Thymus (tissue), 11 donors: Measurements from ENCODE around the gene MYH9. TPM values are rescaled to one million over a fixed set of nuclear protein-coding genes. Genes with fewer than 3 reads are reported as not detected.

Experiments
- DNase-seq, 9 donors: peaks; one replicate each; pipeline ENCODE4 v3.0.0-alpha.2; 2013; ENCODE audit warnings: low spot score in 9 of 9, low read depth in 6 of 9, missing footprints in 1 of 9
- H3K27ac ChIP-seq, 2 donors: one replicate each; pipeline ENCODE4 v1.5.1; 2013; ENCODE audit warnings: control low read depth in 1 of 2, low read depth in 1 of 2, low read length in 1 of 2, mild to moderate bottlenecking in 1 of 2, moderate library complexity in 1 of 2
- H3K27me3 ChIP-seq, 2 donors: one replicate each; pipeline ENCODE4 v1.5.1; 2013; ENCODE audit warnings: low read length in 1 of 2; ENCODE audit not compliant: control insufficient read depth in 2 of 2, insufficient read depth in 1 of 2
- H3K36me3 ChIP-seq, 2 donors: one replicate each; pipeline ENCODE4 v1.5.1; 2013; ENCODE audit warnings: low read length in 1 of 2, mild to moderate bottlenecking in 1 of 2, moderate library complexity in 1 of 2; ENCODE audit not compliant: control insufficient read depth in 2 of 2, insufficient read depth in 2 of 2
- H3K4me1 ChIP-seq, 2 donors: one replicate each; pipeline ENCODE4 v1.5.1; 2013; ENCODE audit warnings: low read length in 2 of 2; ENCODE audit not compliant: control insufficient read depth in 2 of 2, insufficient read depth in 2 of 2
- H3K4me3 ChIP-seq, 2 donors: one replicate each; pipeline ENCODE4 v1.5.1; 2013; ENCODE audit warnings: low read length in 2 of 2, control low read depth in 1 of 2, mild to moderate bottlenecking in 1 of 2
- H3K9me3 ChIP-seq, 2 donors: one replicate each; pipeline ENCODE4 v1.5.1; 2013; ENCODE audit warnings: low read length in 1 of 2, mild to moderate bottlenecking in 1 of 2; ENCODE audit not compliant: control insufficient read depth in 2 of 2, insufficient read depth in 1 of 2
- WGBS: extraction: QIAGEN DNeasy Blood & Tissue Kit; methylation state at CpG from one replicate; pipeline ENCODE4 v1.1.7; 2013; 5-methylcytosine and 5-hydroxymethylcytosine counted together
- polyA plus RNA-seq: library from polyadenylated mRNA; stranded (reverse); fragments of 200-250 nt; gene quantifications from one replicate; pipeline ENCODE4 v1.2.3, GENCODE V29; 2013
- total RNA-seq: library from RNA; stranded (reverse); fragments of 120-200 nt; gene quantifications from one replicate; pipeline ENCODE4 v1.2.4, GENCODE V29; 2013
- donor health status: healthy.

The MYH9 gene
- total and polyA plus RNA-seq, 2 donors: 123 to 155 TPM

DNA sequence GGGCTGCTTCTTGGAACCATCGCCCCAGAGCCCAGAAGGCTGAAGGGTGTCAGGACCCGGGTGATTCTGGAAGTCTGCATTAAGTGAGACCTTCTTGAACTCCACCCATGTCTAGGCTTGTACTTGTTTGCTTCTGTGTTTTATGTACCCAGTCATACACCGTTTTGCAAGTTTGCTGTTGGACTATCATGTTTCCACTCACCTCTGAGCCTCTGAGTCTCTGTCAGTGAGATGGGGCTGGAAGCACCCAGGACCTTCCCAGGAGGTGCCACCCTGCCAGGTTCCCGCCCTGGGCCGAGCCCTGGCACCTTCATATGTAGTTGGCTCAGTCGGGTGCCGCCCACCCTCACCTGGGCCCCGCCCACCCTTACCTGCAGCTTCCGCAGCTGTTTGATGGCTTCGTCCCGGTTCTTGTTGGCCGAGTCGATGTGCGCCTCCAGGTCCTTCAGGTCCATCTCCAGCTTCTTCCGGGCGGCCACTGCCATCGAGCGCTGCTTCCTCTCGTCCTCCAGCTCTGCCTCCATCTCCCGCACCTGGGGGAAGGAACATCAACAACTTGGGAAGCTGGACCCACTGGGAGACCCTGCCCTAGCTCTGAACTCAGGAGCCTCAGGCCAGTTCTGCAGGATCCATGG is 99.8 kb downstream of the MYH9 start:
- Histone ChIP-seq H3K4me1 (no peaks in the 10 kb centered on the region), H3K4me3 (no peak overlapping the region), H3K27ac (no peak overlapping the region), H3K36me3 (peaks cover 81 to 84% of the 10 kb centered on the region in 2 donors), H3K9me3 (peaks cover 0 to 9% of the 10 kb centered on the region in 2 donors), H3K27me3 (no peaks in the 10 kb centered on the region)
- no peak for DNase-seq
- WGBS: 96% methylated on average over 20 of the region's 20 CpGs

DNA sequence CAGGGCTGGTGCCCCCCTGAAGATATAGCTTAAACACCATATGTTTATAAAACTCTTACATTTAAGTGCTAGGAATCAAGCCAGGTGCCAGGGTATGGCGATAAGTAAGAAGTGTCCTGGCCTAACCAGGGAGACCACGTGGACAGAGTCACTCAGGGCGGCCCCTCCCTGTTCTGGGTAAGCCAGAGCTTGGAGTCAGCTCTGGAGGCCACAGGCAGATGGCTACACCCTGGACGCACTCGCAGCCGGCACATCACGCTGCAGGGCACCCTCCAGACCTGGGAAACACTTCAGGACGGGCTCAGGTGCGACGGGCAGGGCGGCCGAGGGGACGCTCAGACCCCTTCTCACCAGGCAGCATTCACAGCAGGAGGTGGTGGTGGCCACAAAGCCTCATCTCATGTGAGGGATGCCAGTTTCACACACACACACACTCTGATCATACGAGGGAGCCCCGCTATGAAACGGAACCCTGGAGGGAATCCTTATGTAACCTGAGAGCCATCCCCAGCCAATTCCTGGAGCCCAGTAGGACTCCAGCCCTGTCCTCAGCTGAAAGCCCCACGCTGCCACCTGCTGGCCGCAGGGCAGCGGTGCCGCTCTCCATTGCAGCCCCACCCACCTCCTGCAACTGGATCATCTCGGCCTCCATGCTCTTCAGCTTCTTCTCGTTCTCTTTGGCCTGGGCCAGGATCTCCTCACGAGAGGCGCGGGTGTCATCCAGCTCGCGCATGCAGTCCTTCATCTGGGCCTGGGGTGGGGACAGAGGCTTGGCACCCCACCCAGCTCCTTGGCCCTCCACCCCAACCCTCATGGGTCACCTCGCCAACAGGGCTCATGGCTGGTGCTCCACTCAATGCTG is 101.4 kb downstream of the MYH9 start:
- peak in 7 of 9 donors; percentile 23 to 71 (median 52) for DNase-seq
- Histone ChIP-seq H3K27ac (no peak overlapping the region), H3K27me3 (no peaks in the 10 kb centered on the region), H3K36me3 (peaks cover 83% of the 10 kb centered on the region in 2 donors), H3K4me1 (peaks cover 0 to 2% of the 10 kb centered on the region in 2 donors), H3K4me3 (no peak overlapping the region), H3K9me3 (no peaks in the 10 kb centered on the region)
- WGBS: 85% methylated on average over 28 of the region's 28 CpGs

DNA sequence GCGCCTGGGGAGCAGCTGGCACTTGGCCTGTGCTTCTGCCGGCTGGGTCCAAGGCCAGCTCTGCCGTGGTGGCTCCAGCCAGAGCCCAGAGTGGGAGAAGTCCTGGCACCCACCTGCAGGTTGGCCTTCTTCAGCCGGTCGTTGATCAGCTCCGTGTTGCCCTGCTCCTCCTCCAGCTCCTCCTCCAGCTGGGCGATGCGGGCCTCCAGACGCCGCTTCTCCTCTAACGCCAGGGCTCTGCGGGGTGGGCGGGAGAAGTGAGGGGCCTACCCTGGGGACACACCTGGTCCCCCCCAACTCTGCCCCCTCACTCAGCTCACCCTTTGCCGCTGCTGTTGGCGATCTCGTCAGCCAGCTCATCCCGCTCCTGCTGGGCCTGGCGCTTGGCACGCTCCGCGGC is 102.2 kb downstream of the MYH9 start:
- H3K27ac ChIP-seq: no peak overlapping the region
- DNase-seq: no peak
- H3K27me3 ChIP-seq: no peaks in the 10 kb centered on the region
- no peaks in the 10 kb centered on the region for H3K9me3 ChIP-seq
- H3K4me1 ChIP-seq: peaks cover 0 to 2% of the 10 kb centered on the region in 2 donors
- WGBS: 97% methylated on average over 21 of the region's 21 CpGs
- peaks cover 87 to 88% of the 10 kb centered on the region in 2 donors for H3K36me3 ChIP-seq
- H3K4me3 ChIP-seq: no peak overlapping the region

DNA sequence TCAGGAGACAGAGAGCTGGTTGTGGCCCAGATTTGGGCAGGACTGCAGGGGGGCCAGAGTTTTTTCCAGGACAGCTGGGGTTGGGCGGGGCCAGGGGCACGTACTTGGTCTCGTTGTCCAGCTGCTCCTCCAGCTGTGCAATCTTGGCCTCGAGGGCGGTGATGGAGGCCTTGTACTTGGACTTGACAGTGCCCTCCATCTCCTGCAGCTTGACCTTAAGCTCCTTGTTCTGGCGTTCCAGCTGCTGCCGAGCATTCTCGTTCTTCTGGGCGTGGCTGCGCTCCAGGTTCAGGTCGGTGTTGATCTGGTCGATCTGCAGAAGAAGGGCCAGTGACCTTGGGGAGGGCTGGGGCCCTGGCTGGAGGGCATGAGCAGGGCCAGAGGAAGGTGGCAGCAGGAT is 102.8 kb downstream of the MYH9 start:
- 96% methylated on average over 12 of the region's 12 CpGs for WGBS
- H3K27me3 ChIP-seq: no peaks in the 10 kb centered on the region
- H3K4me3 ChIP-seq: no peak overlapping the region
- H3K4me1 ChIP-seq: peaks cover 0 to 2% of the 10 kb centered on the region in 2 donors
- DNase-seq: no peak
- no peak overlapping the region for H3K27ac ChIP-seq
- no peaks in the 10 kb centered on the region for H3K9me3 ChIP-seq
- peaks cover 87 to 89% of the 10 kb centered on the region in 2 donors for H3K36me3 ChIP-seq

DNA sequence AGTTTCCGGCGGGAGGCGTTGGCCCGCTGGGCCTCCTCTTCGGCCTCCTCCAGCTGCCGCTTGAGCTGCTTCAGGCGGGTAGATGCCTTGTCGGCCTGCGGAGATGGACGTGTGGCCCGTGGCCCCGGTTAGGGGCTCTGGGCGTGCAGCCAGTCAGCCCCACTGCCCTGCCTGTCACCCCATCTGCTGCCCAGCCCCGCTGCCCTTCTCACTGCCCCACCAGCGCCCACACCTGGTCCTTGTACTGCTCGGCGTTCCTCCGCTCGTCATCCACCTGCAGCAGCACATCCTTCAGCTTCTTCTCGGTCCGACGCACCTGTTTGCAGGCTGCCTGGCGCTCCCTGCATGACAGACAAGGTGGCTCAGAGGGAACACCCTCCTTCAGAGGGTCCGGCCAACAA is 103.6 kb downstream of the MYH9 start:
- H3K27ac ChIP-seq: no peak overlapping the region
- WGBS: 96% methylated on average over 24 of the region's 24 CpGs
- peaks cover 81 to 83% of the 10 kb centered on the region in 2 donors for H3K36me3 ChIP-seq
- no peak overlapping the region for H3K4me3 ChIP-seq
- H3K27me3 ChIP-seq: no peaks in the 10 kb centered on the region
- DNase-seq: no peak
- H3K9me3 ChIP-seq: no peaks in the 10 kb centered on the region
- H3K4me1 ChIP-seq: peaks cover 0 to 2% of the 10 kb centered on the region in 2 donors

DNA sequence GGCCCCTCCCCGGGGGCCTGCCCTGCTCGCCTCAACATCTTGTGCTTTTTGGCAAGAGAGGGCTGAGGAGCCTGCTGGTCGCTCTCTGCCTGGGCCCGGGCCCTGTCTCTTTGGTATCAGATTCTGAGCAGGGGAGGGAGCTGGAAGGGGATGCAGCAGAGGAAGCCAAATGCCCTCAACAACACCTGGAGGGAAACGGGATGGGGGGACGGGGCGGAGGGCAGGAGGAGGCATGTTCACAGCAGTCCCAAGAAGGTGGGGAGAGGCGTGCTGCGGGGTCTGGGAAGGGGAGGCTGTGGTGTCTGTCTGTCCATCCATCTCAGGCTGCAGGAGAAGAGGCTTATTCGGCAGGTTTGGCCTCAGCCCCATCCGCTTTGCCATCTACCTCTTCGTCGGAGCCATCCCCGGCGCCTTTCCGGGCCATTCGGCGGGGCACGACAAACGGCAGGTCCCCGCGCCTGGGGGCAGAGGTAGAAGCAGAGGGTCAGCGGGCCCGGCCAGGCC is 105.4 kb downstream of the MYH9 start:
- H3K27ac ChIP-seq: peak overlapping the region in 1 of 2 donors; percentile 31
- H3K27me3 ChIP-seq: no peaks in the 10 kb centered on the region
- H3K36me3 ChIP-seq: peaks cover 66 to 68% of the 10 kb centered on the region in 2 donors
- no peak overlapping the region for H3K4me3 ChIP-seq
- DNase-seq: no peak
- peaks cover 0 to 7% of the 10 kb centered on the region in 2 donors for H3K4me1 ChIP-seq
- WGBS: 96% methylated on average over 24 of the region's 24 CpGs
- no peaks in the 10 kb centered on the region for H3K9me3 ChIP-seq

DNA sequence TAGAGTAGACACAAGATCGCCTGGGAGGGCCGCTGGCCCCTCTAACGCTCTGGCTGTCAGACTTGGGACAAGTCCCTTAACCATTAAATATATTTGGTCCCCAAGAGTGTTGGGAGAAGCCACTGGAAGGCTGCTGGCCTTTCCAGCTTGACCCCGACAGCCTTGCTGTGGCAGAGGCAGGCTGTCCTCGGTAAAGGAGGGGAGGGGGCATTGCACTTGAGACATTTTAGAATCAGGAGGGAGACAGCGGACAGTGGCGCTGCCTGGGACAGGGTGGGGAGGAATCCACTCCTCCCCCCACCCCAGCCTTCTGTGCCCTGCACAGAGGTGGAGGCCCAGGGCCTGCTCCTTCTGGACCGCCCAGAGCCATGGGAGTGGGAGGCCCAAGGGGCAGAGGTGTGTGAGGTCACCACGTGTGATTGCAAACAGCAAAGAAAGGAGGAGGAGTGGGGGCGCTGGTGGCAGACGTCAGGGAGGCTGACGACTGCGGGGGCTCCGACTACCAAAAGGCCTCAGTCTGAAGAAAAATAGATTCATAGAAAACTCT is 105.9 kb downstream of the MYH9 start:
- DNase-seq: no peak
- no peak overlapping the region for H3K27ac ChIP-seq
- H3K27me3 ChIP-seq: no peaks in the 10 kb centered on the region
- WGBS: 94% methylated on average over 14 of the region's 14 CpGs
- no peak overlapping the region for H3K4me3 ChIP-seq
- H3K36me3 ChIP-seq: peaks cover 63% of the 10 kb centered on the region in 2 donors
- peaks cover 0 to 9% of the 10 kb centered on the region in 2 donors for H3K4me1 ChIP-seq
- H3K9me3 ChIP-seq: no peaks in the 10 kb centered on the region

DNA sequence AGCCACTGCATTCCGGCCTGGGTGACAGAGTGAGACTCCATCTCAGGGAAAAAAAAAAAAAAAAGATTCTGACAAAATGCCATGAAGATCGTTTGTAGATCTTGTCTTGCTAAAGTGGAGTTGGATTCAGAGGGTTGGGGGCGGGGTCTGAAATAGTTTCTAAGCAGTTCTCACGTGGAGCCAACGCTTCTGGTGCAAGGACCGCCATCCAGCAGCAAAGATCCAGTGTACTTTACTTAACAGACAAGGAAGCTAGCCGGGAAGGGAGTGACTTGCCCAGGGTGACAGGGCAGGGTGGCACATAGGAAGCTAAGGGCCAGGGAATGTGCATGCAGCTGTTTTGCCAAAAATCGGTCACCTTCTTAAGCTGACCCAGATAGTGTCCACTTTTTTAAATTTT is 107.4 kb downstream of the MYH9 start:
- H3K4me1 ChIP-seq: peaks cover 0 to 9% of the 10 kb centered on the region in 2 donors
- no peak overlapping the region for H3K27ac ChIP-seq
- DNase-seq: no peak
- no peak overlapping the region for H3K4me3 ChIP-seq
- WGBS: 85% methylated on average over 8 of the region's 8 CpGs
- H3K36me3 ChIP-seq: peaks cover 48 to 49% of the 10 kb centered on the region in 2 donors
- no peaks in the 10 kb centered on the region for H3K27me3 ChIP-seq
- no peaks in the 10 kb centered on the region for H3K9me3 ChIP-seq

DNA sequence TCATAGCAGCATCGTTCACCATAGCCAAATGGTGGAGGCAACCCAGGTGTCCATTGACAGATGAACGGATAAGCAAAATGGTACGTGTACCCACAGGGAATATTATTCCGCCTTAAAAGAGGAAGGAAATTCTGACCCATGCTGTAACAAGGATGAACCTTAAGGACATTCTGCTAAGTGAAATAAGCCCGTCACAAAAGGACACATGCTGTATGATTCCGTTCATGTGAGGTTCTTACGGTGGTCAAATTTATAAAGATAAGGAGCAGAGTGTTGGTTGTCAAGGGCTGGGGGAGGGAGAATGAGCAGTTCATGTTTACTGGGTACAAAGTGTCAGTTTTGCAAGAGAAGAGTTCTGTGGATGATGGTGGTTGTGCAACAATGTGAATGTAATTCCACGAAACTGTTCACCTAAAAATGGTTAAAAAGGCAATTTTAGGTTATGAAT is 108.5 kb downstream of the MYH9 start:
- WGBS: 97% methylated on average over 8 of the region's 8 CpGs
- Histone ChIP-seq H3K4me1 (peaks cover 0 to 9% of the 10 kb centered on the region in 2 donors), H3K4me3 (no peak overlapping the region), H3K9me3 (no peaks in the 10 kb centered on the region), H3K27ac (no peak overlapping the region), H3K27me3 (no peaks in the 10 kb centered on the region), H3K36me3 (peaks cover 37% of the 10 kb centered on the region in 2 donors)
- no peak for DNase-seq
